ENCODE measurements around the gene MACC1. TPM values are rescaled to one million over a fixed set of nuclear protein-coding genes. Genes with fewer than 3 reads are reported as not detected.

Gene MACC1
- total RNA-seq, 4 donors from 2014 or later: 15.4 to 18.5 (median 15.8) TPM

GRCh38 chr7:20229081-20229480 is 11.9 kb upstream of the MACC1 start:
- TF ChIP-seq CTCF (IDR thresholded peaks at IDR 0.05) (no peak), POLR2A (IDR thresholded peaks at IDR 0.05) (no peak)
- no peak overlapping the region for H3K4me3 ChIP-seq (ENCODE audit: low read depth, poor library complexity, severe bottlenecking)
- no peak for DNase-seq (ENCODE audit: low spot score in 2 of 2)
- intact Hi-C loops (cut with DNase I; ENCODE audit: low total_unique reads): no loop called here
- 74 to 77% methylated on average over 3 of the region's 3 CpGs for WGBS, 2 donors

GRCh38 chr7:20228654-20229053 is 11.5 kb upstream of the MACC1 start:
- intact Hi-C loops (cut with DNase I; ENCODE audit: low total_unique reads): no loop called here
- H3K4me3 ChIP-seq (ENCODE audit: low read depth, poor library complexity, severe bottlenecking): no peak overlapping the region
- no peak for TF ChIP-seq CTCF (IDR thresholded peaks at IDR 0.05)
- no peak for TF ChIP-seq POLR2A (IDR thresholded peaks at IDR 0.05)
- DNase-seq (ENCODE audit: low spot score in 2 of 2): no peak

- no peak for DNase-seq (ENCODE audit: low spot score in 2 of 2)
- H3K4me3 ChIP-seq (ENCODE audit: low read depth, poor library complexity, severe bottlenecking): no peak overlapping the region
- intact Hi-C loops (cut with DNase I; ENCODE audit: low total_unique reads): no loop called here
- TF ChIP-seq POLR2A (IDR thresholded peaks at IDR 0.05) (no peak), CTCF (IDR thresholded peaks at IDR 0.05) (no peak)
- WGBS, 2 donors: 60 to 72% methylated on average over 2 of the region's 2 CpGs
These were observed 10.2 kb upstream of the MACC1 start for GRCh38 chr7:20227291-20227795.

GRCh38 chr7:20226860-20227259 is 9.7 kb upstream of the MACC1 start:
- WGBS, 2 donors: 39 to 51% methylated on average over 1 of the region's 1 CpG

GRCh38 chr7:20225384-20225783 is 8.2 kb upstream of the MACC1 start:
- intact Hi-C loops (cut with DNase I; ENCODE audit: low total_unique reads): no loop called here
- no peak overlapping the region for H3K4me3 ChIP-seq (ENCODE audit: low read depth, poor library complexity, severe bottlenecking)
- WGBS, 2 donors: 85% methylated on average over 2 of the region's 2 CpGs
- no peak for DNase-seq (ENCODE audit: low spot score in 2 of 2)
- TF ChIP-seq POLR2A (IDR thresholded peaks at IDR 0.05) (no peak), CTCF (IDR thresholded peaks at IDR 0.05) (no peak)

More at GRCh38 chr7:20226860-20227259, 9.7 kb upstream of the MACC1 start:
- no peak overlapping the region for H3K4me3 ChIP-seq (ENCODE audit: low read depth, poor library complexity, severe bottlenecking)
- intact Hi-C loops (cut with DNase I; ENCODE audit: low total_unique reads): no loop called here
- no peak for DNase-seq (ENCODE audit: low spot score in 2 of 2)
- no peak for TF ChIP-seq CTCF (IDR thresholded peaks at IDR 0.05)
- TF ChIP-seq POLR2A (IDR thresholded peaks at IDR 0.05): no peak

- no peak for DNase-seq (ENCODE audit: low spot score in 2 of 2)
- intact Hi-C loops (cut with DNase I; ENCODE audit: low total_unique reads): no loop called here
- TF ChIP-seq CTCF (IDR thresholded peaks at IDR 0.05) (no peak), POLR2A (IDR thresholded peaks at IDR 0.05) (no peak)
- H3K4me3 ChIP-seq (ENCODE audit: low read depth, poor library complexity, severe bottlenecking): no peak overlapping the region
These were observed 6.8 kb upstream of the MACC1 start for GRCh38 chr7:20224025-20224424.
